Stimulated activated naive CD4-positive, alpha-beta T cell (primary cell): ENCODE measurements around the gene GLRX2.
A peak's percentile ranks its signal among the peaks of the same experiment; 100 is the strongest.

Experiments
- DNase-seq, 6 experiments: peaks; one replicate each; lab custom pipeline; 2025; lab: John Stamatoyannopoulos, UW

The GLRX2 gene

DNA sequence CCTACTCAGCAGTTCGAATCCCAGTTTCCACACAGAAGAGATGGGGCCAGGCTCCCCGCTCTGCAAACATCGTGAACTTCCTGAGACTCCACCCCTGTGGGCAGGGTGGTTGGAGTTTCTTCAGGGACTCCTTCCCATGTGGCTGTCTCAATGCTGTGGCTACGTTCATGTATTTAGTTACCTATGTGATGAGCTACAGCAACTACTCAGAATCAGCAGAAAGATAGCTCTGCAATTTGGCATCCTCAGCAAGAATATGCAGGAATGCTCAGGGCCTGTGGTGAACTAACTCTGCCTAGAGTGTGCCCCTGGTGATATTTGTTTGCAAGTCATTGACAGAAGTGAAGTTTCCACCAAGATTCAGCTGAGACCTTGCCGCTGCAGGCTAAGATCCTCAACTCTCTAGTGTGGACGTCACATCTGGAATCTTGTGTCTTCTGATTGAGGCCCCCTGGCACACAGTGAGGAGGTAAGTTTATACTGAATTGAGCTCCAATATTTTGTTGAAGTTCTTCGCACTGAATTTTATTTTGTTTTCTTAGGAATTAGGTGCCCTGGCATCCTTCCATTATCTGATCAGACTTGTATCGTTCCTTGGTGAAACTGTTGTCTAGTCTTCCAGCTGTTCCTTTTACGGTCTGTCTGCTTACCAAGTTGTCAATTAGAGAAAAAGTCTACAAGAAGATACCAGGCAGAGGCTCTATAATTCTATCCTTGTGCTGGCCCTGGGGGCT lies 8.2 kb upstream of the GLRX2 start:
- DNase-seq, result no peak

DNA sequence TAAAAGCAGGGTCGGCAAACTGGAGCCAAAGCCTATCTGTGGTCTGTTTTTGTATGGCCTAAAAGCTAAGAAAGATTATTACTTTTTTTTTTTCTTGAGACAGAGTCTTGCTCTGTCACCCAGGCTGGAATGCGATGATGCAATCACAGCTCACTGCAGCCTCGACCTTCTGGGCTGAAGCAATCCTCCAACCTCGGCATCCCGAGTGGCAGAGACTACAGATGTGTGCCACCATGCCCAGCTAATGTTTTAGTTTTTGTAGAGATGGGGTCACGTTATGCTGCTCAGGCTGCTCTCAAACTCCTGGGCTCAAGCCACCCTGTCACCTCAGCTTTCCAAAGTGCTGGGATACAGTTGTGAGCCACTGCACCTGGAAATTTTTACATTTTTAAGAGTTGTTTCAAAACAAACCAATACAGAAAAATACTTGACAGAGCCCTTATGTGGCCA lies 6.5 kb upstream of the GLRX2 start:
- no peak for DNase-seq

- DNase-seq, result no peak
These were observed 5.7 kb upstream of the GLRX2 start for GRCh38 chr1:193110864-193111263.

GRCh38 chr1:193110246-193110645 lies 5.0 kb upstream of the GLRX2 start:
- DNase-seq, result no peak

DNA sequence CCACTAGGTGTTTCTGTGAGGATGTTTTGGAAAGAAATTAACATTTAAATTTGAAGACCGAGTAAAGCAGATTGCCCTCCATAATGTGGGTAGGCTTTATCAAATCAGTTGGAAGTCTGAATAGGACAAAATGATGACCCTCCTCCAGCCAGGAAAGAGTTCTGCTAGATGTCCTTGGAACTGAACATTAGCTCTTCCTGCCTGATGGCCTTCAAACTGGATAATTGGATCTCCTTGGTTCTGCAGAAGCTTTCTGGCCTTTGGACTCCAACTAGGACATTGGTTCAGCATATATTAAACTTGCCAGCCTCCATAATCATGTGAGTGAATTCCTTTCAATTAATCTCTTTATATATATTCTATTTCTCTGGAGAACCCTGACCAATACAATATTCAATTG lies 4.4 kb upstream of the GLRX2 start:
- no peak for DNase-seq

DNA sequence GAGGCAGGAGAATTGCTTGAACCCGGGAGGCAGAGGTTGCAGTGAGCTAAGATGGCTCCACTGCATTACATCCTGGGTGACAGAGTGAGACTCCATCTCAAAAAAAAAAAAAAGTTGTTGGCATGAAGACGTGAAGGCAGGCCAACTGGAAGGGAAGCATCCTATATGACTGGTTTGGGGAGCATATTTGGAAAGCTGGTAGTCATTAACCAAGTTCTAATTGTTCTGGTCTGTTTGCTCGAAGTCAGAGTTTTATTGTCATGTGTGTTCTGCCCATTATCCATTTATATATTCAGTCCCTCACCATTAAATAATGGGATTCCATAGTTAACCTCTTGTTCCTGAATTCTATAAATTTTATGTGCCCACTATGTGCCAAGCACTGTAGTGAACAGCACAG lies 3.3 kb upstream of the GLRX2 start:
- no peak for DNase-seq

DNA sequence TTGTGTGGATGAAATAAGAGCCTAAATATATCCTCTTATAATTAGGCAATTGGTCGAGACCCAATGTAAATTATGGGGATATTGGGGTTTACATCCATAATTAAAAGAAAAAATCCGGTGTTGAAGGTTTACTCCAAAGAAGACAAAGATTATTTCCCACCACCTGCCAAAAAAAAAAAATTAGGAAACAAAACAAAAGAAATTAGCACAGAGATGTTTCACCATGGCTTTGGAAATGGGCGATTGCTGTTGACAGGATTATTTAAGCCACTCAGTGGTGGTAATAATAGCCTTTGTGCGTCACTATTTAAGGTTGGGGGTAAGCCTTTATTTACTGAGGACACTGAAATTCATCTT lies 585 bp upstream of the GLRX2 start:
- no peak for DNase-seq

- peak in 2 of 6 experiments; percentile 33 to 59 for DNase-seq
These were observed 710 bp downstream of the GLRX2 start for GRCh38 chr1:193104502-193104906.

DNA sequence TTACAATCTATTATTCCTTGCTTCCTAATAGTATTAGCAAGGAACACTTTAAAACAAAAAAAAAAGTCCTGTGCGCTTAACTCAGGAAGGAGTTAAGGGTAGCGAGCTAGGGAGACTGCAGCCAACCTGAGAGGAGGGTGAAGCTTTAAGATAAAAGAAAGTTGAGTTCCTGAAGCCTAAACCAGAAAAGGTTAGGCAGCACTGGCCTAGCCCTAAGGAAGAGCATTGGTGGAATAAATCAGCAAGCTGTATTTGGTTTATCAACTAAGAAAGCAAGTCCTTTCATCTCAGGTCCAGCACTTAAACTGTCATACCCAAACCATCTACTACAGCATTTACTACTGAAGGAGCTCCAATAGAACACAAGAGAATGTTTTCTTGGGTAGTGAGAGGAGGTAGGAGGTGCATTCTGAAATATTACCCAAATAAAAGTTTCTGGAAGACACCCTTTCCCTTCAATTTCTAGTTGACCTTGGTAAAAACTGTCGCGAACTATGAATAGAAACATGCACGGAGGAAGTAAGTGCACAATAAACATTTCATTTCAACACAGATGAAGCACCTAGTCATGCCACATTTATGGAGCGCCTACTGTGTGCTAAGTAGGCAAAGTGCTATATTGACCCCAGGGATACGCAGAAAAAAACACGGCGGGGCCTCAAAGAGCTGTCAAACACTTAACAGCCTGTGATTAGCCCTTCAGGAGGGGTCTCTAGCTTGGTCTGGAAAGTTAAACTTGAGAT lies 1.3 kb downstream of the GLRX2 start:
- DNase-seq, result peak in 1 of 6 experiments; percentile 8

DNA sequence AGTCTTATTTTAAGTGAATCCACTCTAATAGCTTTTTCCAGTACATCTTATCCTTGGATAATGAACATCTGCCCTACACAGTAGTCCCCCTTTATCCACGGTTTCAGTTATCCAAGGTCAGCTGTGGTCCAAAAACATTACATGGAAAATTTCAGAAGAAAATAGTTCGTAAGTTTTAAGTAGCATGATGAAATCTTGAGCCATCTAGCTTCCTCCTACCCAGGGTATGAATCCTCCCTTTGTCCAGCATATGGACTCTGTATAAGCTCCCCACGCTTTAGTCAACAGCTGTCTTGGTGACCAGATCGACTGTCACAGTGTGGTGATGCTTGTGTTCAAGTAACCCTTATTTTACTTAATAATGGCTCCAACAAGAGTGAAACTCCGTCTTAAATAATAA lies 2.6 kb downstream of the GLRX2 start:
- DNase-seq, result no peak

- DNase-seq, result no peak
These were observed 11.1 kb downstream of the GLRX2 start for GRCh38 chr1:193094112-193094511.

GRCh38 chr1:193090865-193091264 lies 14.3 kb downstream of the GLRX2 start:
- DNase-seq, result no peak

DNA sequence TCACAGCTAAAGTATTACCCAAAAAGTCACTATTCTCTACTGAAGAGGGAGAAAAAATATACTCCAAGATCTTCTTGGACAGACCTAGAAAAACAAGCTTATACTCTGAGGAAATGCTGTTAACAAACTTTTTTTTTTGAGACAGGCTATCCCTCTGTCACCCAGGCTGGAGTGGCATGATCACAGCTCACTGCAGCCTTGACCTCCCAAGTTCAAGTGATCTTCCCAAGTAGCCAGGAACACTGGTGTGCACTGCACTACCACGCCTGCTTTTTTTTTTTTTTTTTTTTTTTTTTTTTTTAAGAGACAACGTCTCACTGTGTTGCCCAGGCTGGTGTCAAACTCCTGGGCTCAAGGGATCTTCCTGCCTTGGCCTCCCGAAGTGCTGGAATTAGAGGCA lies 17.3 kb downstream of the GLRX2 start:
- DNase-seq, result no peak

GRCh38 chr1:193086342-193086741 lies 18.9 kb downstream of the GLRX2 start:
- no peak for DNase-seq

GRCh38 chr1:193085263-193085662 lies 20.0 kb downstream of the GLRX2 start:
- no peak for DNase-seq

GRCh38 chr1:193083365-193084088 lies 21.7 kb downstream of the GLRX2 start:
- no peak for DNase-seq

DNA sequence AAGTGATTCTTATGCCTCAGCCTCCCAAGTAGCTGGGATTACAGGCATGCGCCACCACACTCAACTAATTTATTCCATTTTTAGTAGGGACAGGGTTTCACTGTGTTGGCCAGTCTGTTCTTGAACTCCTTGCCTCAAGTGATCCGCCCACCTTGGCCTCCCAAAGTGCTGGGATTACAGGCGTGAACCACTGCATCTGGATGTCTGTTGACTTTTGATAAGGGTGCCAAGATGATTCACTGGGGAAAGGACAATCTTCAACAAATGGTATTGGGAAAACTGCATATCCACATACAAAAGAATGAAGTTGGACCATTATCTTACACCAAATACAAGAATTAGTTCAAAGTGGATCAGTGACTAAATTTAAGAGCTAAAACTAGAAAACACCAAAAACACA lies 26.0 kb downstream of the GLRX2 start:
- no peak for DNase-seq

DNA sequence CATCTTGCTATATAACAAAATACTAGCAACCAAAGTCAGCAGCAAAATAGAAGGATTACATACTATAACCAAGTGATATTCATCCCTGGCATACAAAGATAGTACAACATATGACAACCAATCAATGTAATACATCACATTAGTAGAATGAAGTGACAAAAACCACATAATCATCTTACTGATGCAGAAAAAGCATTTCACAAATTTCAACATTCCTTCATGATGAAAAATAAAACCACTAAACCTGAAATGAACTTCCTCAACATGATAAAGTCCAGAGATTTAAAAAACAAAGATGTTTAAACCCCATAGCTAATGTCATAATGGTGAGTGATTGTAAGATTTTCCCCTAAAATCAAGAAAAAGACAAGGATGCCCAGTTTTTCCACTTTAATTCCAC lies 27.2 kb downstream of the GLRX2 start:
- no peak for DNase-seq

DNA sequence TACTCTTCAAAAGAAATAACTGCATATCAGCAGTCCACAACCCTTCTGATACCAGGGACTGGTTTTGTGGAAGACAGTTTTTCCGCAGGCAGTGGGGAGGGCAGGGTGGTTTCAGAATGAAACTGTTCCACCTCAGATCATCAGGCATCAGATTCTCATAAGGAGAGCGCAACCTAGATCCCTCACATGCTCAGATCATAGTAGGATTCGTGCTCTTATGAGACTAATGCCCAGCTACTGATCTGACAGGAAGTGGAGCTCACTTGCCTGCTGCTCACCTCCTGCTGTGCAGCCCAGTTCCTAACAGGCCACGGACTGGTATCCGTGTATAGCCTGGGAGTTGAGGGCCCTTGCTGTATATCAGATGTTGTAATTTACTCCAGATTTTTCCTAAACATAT lies 34.3 kb downstream of the GLRX2 start:
- no peak for DNase-seq

GRCh38 chr1:193070386-193070753 lies 34.8 kb downstream of the GLRX2 start:
- no peak for DNase-seq

DNA sequence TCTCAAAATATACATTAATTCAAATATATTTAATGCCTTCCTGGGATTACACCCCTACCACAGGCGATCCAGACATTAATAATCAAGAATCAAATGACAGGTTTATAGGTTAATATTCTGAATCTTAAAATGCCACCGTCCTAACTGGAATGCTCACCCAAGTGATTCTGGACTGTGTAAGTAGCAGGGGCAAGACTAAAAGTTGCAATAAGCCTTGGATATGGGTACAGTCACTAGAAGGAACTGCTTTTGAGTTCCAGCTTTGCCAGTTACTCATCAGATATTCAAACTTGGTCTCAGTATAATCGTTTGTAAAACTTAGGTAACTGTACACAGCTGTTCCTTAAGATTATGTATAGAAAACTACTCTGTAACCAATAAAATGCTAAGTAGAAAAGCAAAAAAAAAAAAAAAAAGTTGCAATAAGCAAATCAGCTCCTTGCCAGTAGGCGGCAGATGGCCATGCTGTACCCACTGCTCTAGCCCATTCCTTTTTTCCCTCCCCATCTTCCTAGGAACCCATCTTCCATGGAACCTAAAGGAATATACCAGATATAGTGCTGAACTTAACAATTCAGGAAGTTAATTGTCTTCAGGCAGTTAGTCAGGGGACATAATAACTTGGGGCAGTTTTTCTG lies 35.3 kb downstream of the GLRX2 start:
- DNase-seq, result no peak

DNA sequence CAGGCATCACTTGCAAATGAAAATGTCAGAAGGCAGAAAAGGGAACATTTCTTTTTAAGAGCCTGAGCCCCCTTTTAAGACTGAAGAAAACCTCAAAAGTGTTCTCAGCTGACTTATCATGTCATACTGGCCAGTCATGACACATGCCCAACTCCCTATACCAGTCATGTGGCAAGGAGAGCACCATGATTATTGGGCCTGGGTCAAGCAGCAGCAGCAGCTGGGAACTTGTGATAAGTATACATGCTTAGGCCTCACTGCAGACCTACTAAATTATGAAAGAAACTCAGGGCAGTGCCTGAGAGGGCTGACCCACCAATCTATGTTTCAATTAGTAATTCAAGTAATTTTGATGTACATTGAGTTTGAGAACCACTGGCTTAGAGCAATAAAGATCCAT lies 37.2 kb downstream of the GLRX2 start:
- DNase-seq, result no peak

DNA sequence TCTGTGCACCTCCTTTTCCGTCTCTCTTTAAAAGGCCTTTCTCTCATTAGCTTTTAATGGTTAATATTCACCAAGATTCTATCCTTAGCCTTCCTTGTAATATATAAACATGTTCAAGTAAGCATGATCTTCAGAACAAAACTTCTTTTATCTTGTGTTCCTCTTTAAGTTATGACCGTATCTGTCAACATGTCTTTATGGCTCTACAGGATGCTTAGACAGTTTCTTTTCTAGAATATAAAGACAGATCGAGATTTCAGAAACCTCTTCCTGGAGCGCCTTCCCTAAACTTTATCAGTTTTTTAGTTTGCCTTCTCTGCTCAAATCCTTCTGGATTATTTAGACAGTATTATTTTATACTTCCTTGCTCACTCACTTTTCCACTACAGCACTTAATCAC lies 38.6 kb downstream of the GLRX2 start:
- no peak for DNase-seq
